Neural progenitor cell (in vitro differentiated cells): ENCODE measurements around the gene ZNF783. TPM values are rescaled to one million over a fixed set of nuclear protein-coding genes. Genes with fewer than 3 reads are reported as not detected.

Experiments used
- DNase-seq: peaks from one replicate; pipeline ENCODE4 v3.0.0-alpha.2; 2016; ENCODE audit warnings: low spot score
- H2AFZ ChIP-seq: fragments of 200-600 bp; sonication (generic); replicated peaks from 2 replicates; pipeline ENCODE4 v1.6.1; 2016; ENCODE audit warnings: antibody characterized with exemption
- H3F3A ChIP-seq: fragments of 200-600 bp; sonication (generic); 2 replicates; pipeline ENCODE4 v1.6.1; 2016; ENCODE audit warnings: antibody characterized with exemption, low read depth
- H3K27ac ChIP-seq: fragments of 200-600 bp; sonication (generic); 2 replicates; pipeline ENCODE4 v1.5.1; 2016; ENCODE audit warnings: mild to moderate bottlenecking
- H3K27me3 ChIP-seq: fragments of 200-600 bp; sonication (generic); 2 replicates; pipeline ENCODE4 v1.6.1; 2016; ENCODE audit warnings: mild to moderate bottlenecking, moderate library complexity
- H3K36me3 ChIP-seq: fragments of 200-600 bp; sonication (generic); 2 replicates; pipeline ENCODE4 v1.5.1; 2016
- H3K4me1 ChIP-seq: fragments of 200-600 bp; sonication (generic); 2 replicates; pipeline ENCODE4 v1.6.1; 2016; ENCODE audit warnings: mixed run types
- H3K4me2 ChIP-seq: fragments of 200-600 bp; sonication (generic); 2 replicates; pipeline ENCODE4 v1.6.1; 2016
- H3K4me3 ChIP-seq: fragments of 200-600 bp; sonication (generic); 2 replicates; pipeline ENCODE4 v1.5.1; 2016
- H3K79me2 ChIP-seq: fragments of 200-600 bp; sonication (generic); 2 replicates; pipeline ENCODE4 v1.6.1; 2016; ENCODE audit warnings: low read depth
- H3K9ac ChIP-seq: fragments of 200-600 bp; sonication (generic); 2 replicates; pipeline ENCODE4 v1.6.1; 2016
- H3K9me3 ChIP-seq: fragments of 200-600 bp; sonication (generic); 2 replicates; pipeline ENCODE4 v1.5.1; 2016; ENCODE audit warnings: low read depth
- H4K20me1 ChIP-seq: fragments of 200-600 bp; sonication (generic); 2 replicates; pipeline ENCODE4 v1.6.1; 2016; ENCODE audit warnings: low read depth
- H3K27ac Mint-ChIP-seq: 3 replicates; pipeline ENCODE4 v1.8.0; 2021; ENCODE audit warnings: mixed read lengths
- H3K27me3 Mint-ChIP-seq: 2 replicates; pipeline ENCODE4 v1.8.0; 2022; ENCODE audit warnings: low read depth, mild to moderate bottlenecking, inconsistent platforms, moderate library complexity, mixed read lengths; ENCODE audit not compliant: insufficient read depth
- H3K36me3 Mint-ChIP-seq: 3 replicates; pipeline ENCODE4 v1.8.0; 2021; ENCODE audit warnings: mixed read lengths
- H3K4me1 Mint-ChIP-seq: 3 replicates; pipeline ENCODE4 v1.8.0; 2021; ENCODE audit warnings: mixed read lengths
- H3K4me3 Mint-ChIP-seq: 3 replicates; pipeline ENCODE4 v1.8.0; 2021; ENCODE audit warnings: mild to moderate bottlenecking, moderate library complexity, mixed read lengths
- H3K9me3 Mint-ChIP-seq: 3 replicates; pipeline ENCODE4 v1.8.0; 2020; ENCODE audit warnings: mixed read lengths
- EZH2 ChIP-seq: fragments of 200-600 bp; sonication (generic); IDR thresholded peaks from 2 replicates; pipeline ENCODE4 v1.6.1; 2017; ENCODE audit warnings: antibody characterized with exemption, mild to moderate bottlenecking, moderate library complexity
- EZH2phosphoT487 ChIP-seq: fragments of 200-600 bp; sonication (generic); IDR thresholded peaks from 2 replicates; pipeline ENCODE4 v1.6.1; 2017; ENCODE audit warnings: antibody characterized with exemption
- small RNA-seq: library from RNA; depleted of rRNA; stranded (forward); fragments of <200 nt; gene quantifications from one replicate; pipeline ENCODE3, GENCODE V24; 2015
- total RNA-seq: library from RNA; depleted of rRNA; stranded (reverse); fragments of >200 nt; gene quantifications from 2 replicates; pipeline ENCODE4 v1.2.3, GENCODE V29; 2015; ENCODE audit warnings: low replicate concordance
- TF ChIP-seq, protein P1 (sequence below): fragments of 200-600 bp; sonication (generic); IDR thresholded peaks from 2 replicates; pipeline ENCODE4 v1.5.1; 2017; ENCODE audit warnings: antibody characterized with exemption, mild to moderate bottlenecking

ZNF783 gene
- total RNA-seq, 1 donor from 2014 or later = 5.5 TPM

DNA sequence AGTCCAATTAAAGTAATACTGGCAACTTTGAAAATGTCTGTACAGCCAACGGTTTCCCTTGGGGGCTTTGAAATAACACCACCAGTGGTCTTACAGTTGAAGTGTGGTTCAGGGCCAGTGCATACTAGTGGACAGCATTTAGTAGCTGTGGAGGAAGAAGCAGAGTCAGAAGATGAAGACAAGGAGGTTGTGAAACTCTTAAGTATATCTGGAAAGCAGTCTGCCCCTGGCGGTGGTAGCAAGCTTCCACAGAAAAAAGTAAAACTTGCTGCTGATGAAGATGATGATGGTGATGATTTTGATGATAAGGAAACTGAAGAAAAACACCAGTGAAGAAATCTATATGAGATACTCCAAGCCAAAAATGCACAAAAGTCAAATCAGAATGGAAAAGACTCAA lies 72.2 kb downstream of the ZNF783 start:
- no peak overlapping the region for H3K4me3 ChIP-seq
- H3K4me1 Mint-ChIP-seq = no peaks in the 10 kb centered on the region
- H3K9ac ChIP-seq = no peak overlapping the region
- no peak overlapping the region for H3K27ac Mint-ChIP-seq
- H3K79me2 ChIP-seq = no peaks in the 10 kb centered on the region
- H3K4me3 Mint-ChIP-seq = no peak overlapping the region
- H3K27ac ChIP-seq = no peak overlapping the region
- no peak for TF ChIP-seq EZH2
- TF ChIP-seq, protein P1, sequence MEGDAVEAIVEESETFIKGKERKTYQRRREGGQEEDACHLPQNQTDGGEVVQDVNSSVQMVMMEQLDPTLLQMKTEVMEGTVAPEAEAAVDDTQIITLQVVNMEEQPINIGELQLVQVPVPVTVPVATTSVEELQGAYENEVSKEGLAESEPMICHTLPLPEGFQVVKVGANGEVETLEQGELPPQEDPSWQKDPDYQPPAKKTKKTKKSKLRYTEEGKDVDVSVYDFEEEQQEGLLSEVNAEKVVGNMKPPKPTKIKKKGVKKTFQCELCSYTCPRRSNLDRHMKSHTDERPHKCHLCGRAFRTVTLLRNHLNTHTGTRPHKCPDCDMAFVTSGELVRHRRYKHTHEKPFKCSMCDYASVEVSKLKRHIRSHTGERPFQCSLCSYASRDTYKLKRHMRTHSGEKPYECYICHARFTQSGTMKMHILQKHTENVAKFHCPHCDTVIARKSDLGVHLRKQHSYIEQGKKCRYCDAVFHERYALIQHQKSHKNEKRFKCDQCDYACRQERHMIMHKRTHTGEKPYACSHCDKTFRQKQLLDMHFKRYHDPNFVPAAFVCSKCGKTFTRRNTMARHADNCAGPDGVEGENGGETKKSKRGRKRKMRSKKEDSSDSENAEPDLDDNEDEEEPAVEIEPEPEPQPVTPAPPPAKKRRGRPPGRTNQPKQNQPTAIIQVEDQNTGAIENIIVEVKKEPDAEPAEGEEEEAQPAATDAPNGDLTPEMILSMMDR = no peak
- no peak for TF ChIP-seq EZH2phosphoT487
- H3K4me2 ChIP-seq = no peak overlapping the region
- H3K9me3 ChIP-seq = no peaks in the 10 kb centered on the region
- no peak for DNase-seq
- H2AFZ ChIP-seq = no peak overlapping the region
- H3K9me3 Mint-ChIP-seq = peaks cover 10% of the 10 kb centered on the region
- no peaks in the 10 kb centered on the region for H3K27me3 ChIP-seq
- H3F3A ChIP-seq = no peaks in the 10 kb centered on the region
- H3K36me3 Mint-ChIP-seq = no peaks in the 10 kb centered on the region
- H3K4me1 ChIP-seq = no peaks in the 10 kb centered on the region
- H3K27me3 Mint-ChIP-seq = peaks cover 1% of the 10 kb centered on the region
- H4K20me1 ChIP-seq = no peaks in the 10 kb centered on the region
- no peaks in the 10 kb centered on the region for H3K36me3 ChIP-seq

Small RNA genes lying within 50 kb of the gene (small RNA-seq; reads per million reads assigned to genes)
- not detected for gene AC004941.2

Other genes with a start within 250 kb of the ZNF783 start
- 142 and 171 TPM in 2 replicates for gene PDIA4, start 233.7 kb upstream of the ZNF783 start, total RNA-seq
- 6.3 and 11.5 TPM in 2 replicates for gene ZNF786, start 171.5 kb upstream of the ZNF783 start, total RNA-seq
- gene ZNF425, start 135.9 kb upstream of the ZNF783 start, total RNA-seq = 4.2 and 15.7 TPM in 2 replicates
- gene ZNF398, start 114.7 kb upstream of the ZNF783 start, total RNA-seq = 9.9 and 12.2 TPM in 2 replicates
- 15.9 and 28.0 TPM in 2 replicates for gene ZNF282, start 66.7 kb upstream of the ZNF783 start, total RNA-seq
- 11.2 and 15.7 TPM in 2 replicates for gene ZNF212, start 22.5 kb upstream of the ZNF783 start, total RNA-seq
- gene ZNF777, start 198.9 kb downstream of the ZNF783 start, total RNA-seq = 6.6 and 11.7 TPM in 2 replicates
- 11.0 and 24.1 TPM in 2 replicates for gene ZNF746, start 235.6 kb downstream of the ZNF783 start, total RNA-seq